ENCODE measurements around the gene NCAM2.

Gene NCAM2

DNA sequence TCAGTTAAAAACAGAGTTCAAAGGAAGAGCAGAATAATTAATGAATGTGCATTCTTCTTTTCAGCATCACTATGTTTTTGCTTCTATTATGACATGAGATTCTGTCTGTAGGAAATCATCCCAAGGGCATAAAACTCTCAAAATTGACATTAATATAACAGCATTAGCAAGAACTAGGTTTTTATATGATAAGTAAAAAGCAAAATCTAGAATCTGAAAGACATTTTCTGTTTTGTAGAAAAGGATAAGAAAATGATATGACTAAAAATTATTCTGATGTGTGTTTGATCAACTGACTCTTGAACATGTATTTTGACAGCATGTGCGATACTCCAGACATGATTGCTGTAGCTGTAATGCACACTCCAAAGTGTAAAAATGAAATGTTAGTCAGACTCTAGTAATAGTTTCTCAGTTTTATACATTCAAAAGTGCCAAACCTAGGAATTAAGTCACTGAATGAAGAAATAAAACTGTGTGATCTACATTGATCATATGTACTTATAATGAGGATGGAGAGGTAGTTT is 197.3 kb downstream of the NCAM2 start:
- TF ChIP-seq, protein P1, sequence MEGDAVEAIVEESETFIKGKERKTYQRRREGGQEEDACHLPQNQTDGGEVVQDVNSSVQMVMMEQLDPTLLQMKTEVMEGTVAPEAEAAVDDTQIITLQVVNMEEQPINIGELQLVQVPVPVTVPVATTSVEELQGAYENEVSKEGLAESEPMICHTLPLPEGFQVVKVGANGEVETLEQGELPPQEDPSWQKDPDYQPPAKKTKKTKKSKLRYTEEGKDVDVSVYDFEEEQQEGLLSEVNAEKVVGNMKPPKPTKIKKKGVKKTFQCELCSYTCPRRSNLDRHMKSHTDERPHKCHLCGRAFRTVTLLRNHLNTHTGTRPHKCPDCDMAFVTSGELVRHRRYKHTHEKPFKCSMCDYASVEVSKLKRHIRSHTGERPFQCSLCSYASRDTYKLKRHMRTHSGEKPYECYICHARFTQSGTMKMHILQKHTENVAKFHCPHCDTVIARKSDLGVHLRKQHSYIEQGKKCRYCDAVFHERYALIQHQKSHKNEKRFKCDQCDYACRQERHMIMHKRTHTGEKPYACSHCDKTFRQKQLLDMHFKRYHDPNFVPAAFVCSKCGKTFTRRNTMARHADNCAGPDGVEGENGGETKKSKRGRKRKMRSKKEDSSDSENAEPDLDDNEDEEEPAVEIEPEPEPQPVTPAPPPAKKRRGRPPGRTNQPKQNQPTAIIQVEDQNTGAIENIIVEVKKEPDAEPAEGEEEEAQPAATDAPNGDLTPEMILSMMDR (IDR thresholded peaks at IDR 0.05; ENCODE audit: control extremely low read depth, extremely low read depth, low read depth, missing control alignments): no peak
- DNase-seq (ENCODE audit: extremely low spot score): no peak
- POLR2A ChIA-PET: no interaction called here
- CTCF ChIA-PET: interaction anchor here (0.8 kb wide), 1 partner anchor 10 kb away, joined by 3 read pairs; no protein-coding TSS in a partner anchor

DNA sequence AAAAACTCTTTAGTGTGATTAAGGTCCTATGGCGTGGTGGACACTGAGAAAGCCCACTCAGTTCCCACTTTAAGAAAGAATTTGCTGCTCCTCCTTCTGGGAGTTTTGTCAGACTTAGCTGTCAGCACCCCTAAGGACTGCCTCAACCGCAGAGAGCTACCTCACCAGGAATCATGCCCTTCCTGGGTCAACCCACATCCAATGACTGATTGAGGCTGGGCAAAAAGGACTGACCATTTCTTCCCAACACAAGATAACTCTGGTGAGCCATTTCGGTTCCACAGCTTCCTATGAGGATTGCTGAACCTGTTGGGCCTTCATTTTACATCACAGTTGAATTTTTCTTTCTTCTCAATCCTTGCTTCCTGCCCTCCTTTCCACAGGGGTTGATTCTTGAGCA is 197.9 kb downstream of the NCAM2 start:
- ChIA-PET POLR2A (no interaction called here), CTCF (interaction anchor here (0.8 kb wide), 1 partner anchor 10 kb away, joined by 3 read pairs; no protein-coding TSS in a partner anchor)
- DNase-seq (ENCODE audit: extremely low spot score): no peak
- TF ChIP-seq, protein P1 (IDR thresholded peaks at IDR 0.05; ENCODE audit: control extremely low read depth, extremely low read depth, low read depth, missing control alignments): no peak

DNA sequence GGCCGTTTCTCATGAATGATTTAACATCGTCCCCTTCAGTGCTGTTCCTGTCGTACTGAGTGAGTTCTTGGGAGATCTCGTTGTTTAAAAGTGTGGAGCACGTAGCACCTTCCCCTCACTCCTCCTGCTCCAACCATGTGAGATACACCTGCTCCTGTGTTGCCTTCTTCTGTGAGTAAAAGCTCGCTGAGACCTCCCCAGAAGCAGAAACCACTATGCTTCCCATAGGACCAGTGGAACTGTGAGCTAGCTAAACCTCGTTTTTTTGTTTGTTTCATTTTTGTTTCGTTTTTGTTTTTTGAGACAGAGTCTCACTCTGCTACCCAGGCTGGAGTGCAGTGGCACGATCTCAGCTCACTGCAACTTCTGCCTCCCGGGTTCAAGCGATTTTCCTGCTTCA is 198.6 kb downstream of the NCAM2 start:
- TF ChIP-seq, protein P1 (IDR thresholded peaks at IDR 0.05; ENCODE audit: control extremely low read depth, extremely low read depth, low read depth, missing control alignments): no peak
- DNase-seq (ENCODE audit: extremely low spot score): no peak
- CTCF ChIA-PET: no interaction called here
- POLR2A ChIA-PET: no interaction called here

DNA sequence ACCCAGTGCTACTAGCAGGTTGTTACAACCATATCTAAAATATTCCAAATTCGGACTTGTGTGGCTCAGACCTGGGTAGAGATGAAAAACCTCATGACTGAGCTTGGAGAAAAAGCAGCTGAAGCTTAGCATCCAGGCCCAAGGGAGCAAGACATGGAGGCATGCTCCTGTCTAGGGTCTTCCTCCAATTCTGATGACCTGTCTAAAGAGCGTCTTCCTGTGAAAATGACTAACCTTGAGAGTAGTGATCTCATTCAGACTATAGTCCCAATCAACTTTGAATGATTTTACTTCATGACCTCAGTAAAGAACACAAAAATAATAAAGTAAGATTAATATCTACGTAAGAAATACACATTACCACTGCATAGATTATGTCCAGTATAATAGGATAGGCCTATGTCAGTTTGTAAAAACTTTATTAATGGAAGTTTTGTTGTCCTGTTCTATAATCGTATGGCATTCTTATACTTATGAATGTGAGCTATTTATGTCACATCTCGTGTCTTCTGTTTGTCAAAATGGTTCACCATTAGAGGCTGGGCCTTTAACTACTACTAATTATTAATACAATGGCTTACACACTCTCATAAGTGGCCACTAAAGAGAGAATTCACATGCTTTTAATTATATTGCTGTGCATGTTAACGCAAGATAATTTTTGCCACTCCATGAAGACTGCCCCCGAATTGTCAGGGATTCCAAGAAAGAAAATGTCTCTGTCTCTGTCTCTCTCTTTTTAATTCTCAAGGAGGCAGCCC is 201.3 kb downstream of the NCAM2 start:
- TF ChIP-seq, protein P1 (IDR thresholded peaks at IDR 0.05; ENCODE audit: control extremely low read depth, extremely low read depth, low read depth, missing control alignments): no peak
- CTCF ChIA-PET: interaction anchor here (1.1 kb wide), 1 partner anchor 14 kb away, joined by 3 read pairs; no protein-coding TSS in a partner anchor
- no peak for DNase-seq (ENCODE audit: extremely low spot score)
- POLR2A ChIA-PET: no interaction called here

DNA sequence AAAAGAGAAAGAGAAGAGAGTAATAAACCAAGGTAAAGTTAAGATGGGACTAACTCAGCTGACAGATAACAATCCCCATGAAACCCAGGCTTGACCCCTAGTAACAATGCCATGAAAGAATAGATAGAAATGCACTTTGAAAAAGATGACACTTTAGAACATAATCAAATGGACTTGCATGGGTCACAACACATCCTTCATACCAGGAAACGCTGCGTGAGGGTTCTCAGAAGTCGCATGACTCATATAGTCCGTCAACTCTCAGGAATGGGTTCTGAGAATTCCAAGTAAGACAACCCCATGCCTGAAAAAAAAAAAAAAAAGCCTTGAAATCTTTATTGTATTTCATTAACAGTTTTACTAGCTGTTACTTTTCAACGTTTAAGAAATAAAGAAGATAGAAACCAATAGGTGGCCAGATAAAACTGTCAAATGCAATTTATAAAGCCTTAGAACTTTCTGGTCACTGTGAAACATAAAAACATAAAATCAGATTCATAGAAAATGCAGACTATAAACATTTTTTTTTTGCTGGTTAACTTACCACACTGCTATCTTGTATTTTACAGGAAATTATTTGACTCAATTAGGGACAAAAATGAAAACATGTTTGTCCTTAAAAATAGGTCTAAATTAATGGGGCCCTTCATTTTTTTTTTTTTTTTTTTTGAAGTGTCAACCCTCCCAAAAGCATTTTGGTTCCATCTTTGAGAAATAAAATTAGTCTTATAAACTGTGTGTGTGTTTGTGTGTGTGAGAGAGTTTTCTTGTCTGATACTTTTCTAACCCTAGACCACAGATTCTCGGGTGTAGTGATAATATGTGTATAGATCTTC is 202.1 kb downstream of the NCAM2 start:
- TF ChIP-seq, protein P1 (IDR thresholded peaks at IDR 0.05; ENCODE audit: control extremely low read depth, extremely low read depth, low read depth, missing control alignments): no peak
- DNase-seq (ENCODE audit: extremely low spot score): no peak
- CTCF ChIA-PET: no interaction called here
- POLR2A ChIA-PET: no interaction called here

DNA sequence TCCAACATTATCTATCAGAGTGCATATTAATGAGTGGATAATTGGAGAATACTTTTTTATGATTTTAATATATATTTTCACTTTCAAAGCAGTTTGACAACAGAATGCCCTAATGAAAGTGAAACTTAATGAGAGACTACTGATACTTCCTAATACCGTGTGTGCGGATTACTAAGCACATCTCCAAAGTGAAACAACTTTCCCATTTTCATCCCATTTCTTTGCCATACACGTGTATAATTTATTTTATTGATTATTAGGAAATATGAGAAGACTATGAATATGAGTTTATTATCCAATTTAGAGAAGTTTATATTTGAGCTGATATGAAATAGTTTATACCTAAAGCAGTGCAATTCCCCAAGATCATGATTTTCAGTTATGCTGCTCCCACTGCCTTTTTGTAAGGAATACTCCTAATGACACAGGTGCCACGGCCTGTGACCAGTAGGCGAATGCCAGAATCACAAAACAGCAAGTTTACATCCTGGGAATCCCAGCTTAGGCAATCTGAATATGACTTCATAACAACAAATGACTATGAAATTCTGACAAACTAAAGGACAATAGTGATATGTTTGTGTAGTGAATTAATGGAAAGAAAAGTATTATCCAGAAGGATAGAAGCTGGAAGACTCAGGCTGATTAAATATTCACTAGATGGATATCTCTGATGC is 202.9 kb downstream of the NCAM2 start:
- ChIA-PET POLR2A (no interaction called here), CTCF (no interaction called here)

More for the DNA sequence above, 202.9 kb downstream of the NCAM2 start:
- TF ChIP-seq, protein P1 (IDR thresholded peaks at IDR 0.05; ENCODE audit: control extremely low read depth, extremely low read depth, low read depth, missing control alignments): no peak
- no peak for DNase-seq (ENCODE audit: extremely low spot score)

All from GM10248 (cell line).